ES-I3 (cell line): Measurements from ENCODE around the gene GOLGB1.

Experiments
- H3K36me3 ChIP-seq: 2 replicates; pipeline ENCODE4 v1.6.1; 2013; ENCODE audit warnings: mild to moderate bottlenecking, low read length, control low read depth, moderate library complexity; ENCODE audit not compliant: insufficient read depth
- H3K4me1 ChIP-seq: 2 replicates; pipeline ENCODE4 v1.6.1; 2013; ENCODE audit warnings: mild to moderate bottlenecking, control low read depth, low read length; ENCODE audit not compliant: insufficient read depth
- H3K9ac ChIP-seq: 2 replicates; pipeline ENCODE4 v1.6.1; 2013; ENCODE audit warnings: low read depth, mild to moderate bottlenecking, low read length, moderate library complexity
- H3K9me3 ChIP-seq: 2 replicates; pipeline ENCODE4 v1.6.1; 2013; ENCODE audit warnings: mild to moderate bottlenecking, low read length, moderate library complexity; ENCODE audit not compliant: control insufficient read depth, insufficient read depth

Gene GOLGB1

GRCh38 chr3:121654493-121655385, 94.8 kb downstream of the GOLGB1 start:
- Histone ChIP-seq H3K4me1 (no peaks in the 10 kb centered on the region), H3K9me3 (no peaks in the 10 kb centered on the region), H3K36me3 (no peaks in the 10 kb centered on the region), H3K9ac (no peak overlapping the region)

GRCh38 chr3:121651684-121652083, 97.9 kb downstream of the GOLGB1 start:
- H3K9ac ChIP-seq, result no peak overlapping the region
- no peaks in the 10 kb centered on the region for H3K4me1 ChIP-seq
- no peaks in the 10 kb centered on the region for H3K9me3 ChIP-seq
- no peaks in the 10 kb centered on the region for H3K36me3 ChIP-seq

- Histone ChIP-seq H3K36me3 (no peaks in the 10 kb centered on the region), H3K4me1 (no peaks in the 10 kb centered on the region), H3K9ac (no peak overlapping the region), H3K9me3 (no peaks in the 10 kb centered on the region)
Observed at GRCh38 chr3:121649645-121650044, 99.9 kb downstream of the GOLGB1 start.

- Histone ChIP-seq H3K9ac (no peak overlapping the region), H3K4me1 (no peaks in the 10 kb centered on the region; the same call in 1 of the 2 replicates), H3K9me3 (no peaks in the 10 kb centered on the region), H3K36me3 (no peaks in the 10 kb centered on the region)
Observed at GRCh38 chr3:121648219-121648958, 101.2 kb downstream of the GOLGB1 start.

- H3K9me3 ChIP-seq, result no peaks in the 10 kb centered on the region
- no peaks in the 10 kb centered on the region for H3K36me3 ChIP-seq
- H3K9ac ChIP-seq, result no peak overlapping the region
- H3K4me1 ChIP-seq, result no peaks in the 10 kb centered on the region; the same call in 1 of the 2 replicates
Observed at GRCh38 chr3:121645054-121645453, 104.5 kb downstream of the GOLGB1 start.

GRCh38 chr3:121642601-121643314, 106.8 kb downstream of the GOLGB1 start:
- Histone ChIP-seq H3K9ac (no peak overlapping the region), H3K9me3 (no peaks in the 10 kb centered on the region), H3K36me3 (no peaks in the 10 kb centered on the region), H3K4me1 (no peaks in the 10 kb centered on the region; the same call in 1 of the 2 replicates)

GRCh38 chr3:121641127-121641526, 108.4 kb downstream of the GOLGB1 start:
- Histone ChIP-seq H3K4me1 (no peaks in the 10 kb centered on the region; the same call in 1 of the 2 replicates), H3K9ac (no peak overlapping the region), H3K9me3 (no peaks in the 10 kb centered on the region), H3K36me3 (no peaks in the 10 kb centered on the region)

GRCh38 chr3:121637922-121638321, 111.6 kb downstream of the GOLGB1 start:
- no peaks in the 10 kb centered on the region; the same call in 1 of the 2 replicates for H3K4me1 ChIP-seq
- H3K9ac ChIP-seq, result no peak overlapping the region
- no peaks in the 10 kb centered on the region for H3K9me3 ChIP-seq
- H3K36me3 ChIP-seq, result no peaks in the 10 kb centered on the region

- Histone ChIP-seq H3K9me3 (no peaks in the 10 kb centered on the region), H3K9ac (no peak overlapping the region), H3K4me1 (peaks cover 5% of the 10 kb centered on the region; the same call in 1 of the 2 replicates), H3K36me3 (no peaks in the 10 kb centered on the region)
Observed at GRCh38 chr3:121630355-121630754, 119.2 kb downstream of the GOLGB1 start.

GRCh38 chr3:121629601-121630000, 119.9 kb downstream of the GOLGB1 start:
- Histone ChIP-seq H3K9me3 (no peaks in the 10 kb centered on the region), H3K9ac (no peak overlapping the region), H3K4me1 (peaks cover 7% of the 10 kb centered on the region), H3K36me3 (no peaks in the 10 kb centered on the region)

- no peak overlapping the region for H3K9ac ChIP-seq
- no peaks in the 10 kb centered on the region for H3K36me3 ChIP-seq
- peaks cover 11% of the 10 kb centered on the region for H3K4me1 ChIP-seq
- H3K9me3 ChIP-seq, result no peaks in the 10 kb centered on the region
Observed at GRCh38 chr3:121627622-121628021, 121.9 kb downstream of the GOLGB1 start.

- H3K36me3 ChIP-seq, result no peaks in the 10 kb centered on the region
- H3K9me3 ChIP-seq, result no peaks in the 10 kb centered on the region
- no peak overlapping the region for H3K9ac ChIP-seq
- H3K4me1 ChIP-seq, result peaks cover 11% of the 10 kb centered on the region
Observed at GRCh38 chr3:121627211-121627610, 122.3 kb downstream of the GOLGB1 start.

- Histone ChIP-seq H3K9me3 (no peaks in the 10 kb centered on the region), H3K4me1 (peaks cover 11% of the 10 kb centered on the region), H3K36me3 (no peaks in the 10 kb centered on the region), H3K9ac (no peak overlapping the region)
Observed at GRCh38 chr3:121626495-121626894, 123.0 kb downstream of the GOLGB1 start.

- Histone ChIP-seq H3K4me1 (peaks cover 11% of the 10 kb centered on the region), H3K9me3 (no peaks in the 10 kb centered on the region), H3K9ac (no peak overlapping the region), H3K36me3 (no peaks in the 10 kb centered on the region)
Observed at GRCh38 chr3:121624147-121624899, 125.2 kb downstream of the GOLGB1 start.
